Activated CD4-positive, alpha-beta T cell treated with anti-CD3 and anti-CD28 coated beads for 48 hours (primary cell): ENCODE measurements around the gene SCYGR5.

ENCODE experiments used
- DNase-seq: peaks from one replicate; pipeline ENCODE4 v3.0.0-alpha.2; 2020

The SCYGR5 gene

GRCh38 chr2:227674485-227674884 lies 7.9 kb downstream of the SCYGR5 start:
- DNase-seq, result no peak

GRCh38 chr2:227677928-227678327 lies 11.3 kb downstream of the SCYGR5 start:
- no peak for DNase-seq

- DNase-seq, result no peak
Measured at GRCh38 chr2:227684258-227684657, 17.7 kb downstream of the SCYGR5 start.

GRCh38 chr2:227687189-227687588 lies 20.6 kb downstream of the SCYGR5 start:
- no peak for DNase-seq

- DNase-seq, result no peak
Measured at GRCh38 chr2:227696990-227697679, 30.5 kb downstream of the SCYGR5 start.

GRCh38 chr2:227701556-227701955 lies 35.0 kb downstream of the SCYGR5 start:
- no peak for DNase-seq

GRCh38 chr2:227703280-227703732 lies 36.7 kb downstream of the SCYGR5 start:
- DNase-seq, result no peak

GRCh38 chr2:227703961-227704360 lies 37.4 kb downstream of the SCYGR5 start:
- no peak for DNase-seq

GRCh38 chr2:227706859-227707258 lies 40.3 kb downstream of the SCYGR5 start:
- no peak for DNase-seq

GRCh38 chr2:227707390-227707789 lies 40.8 kb downstream of the SCYGR5 start:
- no peak for DNase-seq

- DNase-seq, result no peak
Measured at GRCh38 chr2:227710986-227711385, 44.4 kb downstream of the SCYGR5 start.

- DNase-seq, result no peak
Measured at GRCh38 chr2:227713291-227713690, 46.7 kb downstream of the SCYGR5 start.

GRCh38 chr2:227716501-227716900 lies 49.9 kb downstream of the SCYGR5 start:
- DNase-seq, result no peak
